Renal cortex interstitium (tissue), 15 donors: ENCODE data around the gene ASNSD1. TPM values are rescaled to one million over a fixed set of nuclear protein-coding genes. Genes with fewer than 3 reads are reported as not detected.

Experiments
- DNase-seq, 11 donors: peaks; one replicate each; pipeline ENCODE4 v3.0.0-alpha.2; 2013; ENCODE audit warnings: low read depth in 9 of 11, low spot score in 4 of 11; ENCODE audit errors: extremely low read depth in 1 of 11
- long read RNA-seq, 16 experiments: transcript quantifications; one replicate each; lab custom pipeline, GENCODE V29; 2026
- polyA plus RNA-seq, 3 donors: library from polyadenylated mRNA; unstranded; fragments of 120-200 nt; gene quantifications; one replicate each; pipeline ENCODE4 v1.2.1, GENCODE V29; 2013; ENCODE audit not compliant: insufficient read length in 3 of 3

ASNSD1 gene
- polyA plus RNA-seq: 10 to 100 TPM; 54.6 to 65.8 (median 58.5) TPM
- long read RNA-seq, donor 1, transcript ASNSD1-201 (6 exons, 2,450 nt): major isoform, 13 of 17 reads
- long read RNA-seq, donor 1, partial matches to known transcripts: 0 of 17 reads
- long read RNA-seq, donor 1, other reads (novel, unspliced or antisense): 0 of 17 reads
- long read RNA-seq, donor 2, transcript ASNSD1-201 (6 exons, 2,450 nt): major isoform, 5 of 15 reads
- long read RNA-seq, donor 2, partial matches to known transcripts: 6 of 15 reads
- long read RNA-seq, donor 2, other reads (novel, unspliced or antisense): 0 of 15 reads
- long read RNA-seq, donor 3, transcript ASNSD1-209 (4 exons, 581 nt): minor isoform, 8 of 48 reads
- long read RNA-seq, donor 3, transcript ASNSD1-201 (6 exons, 2,450 nt): major isoform, 21 of 48 reads
- long read RNA-seq, donor 3, partial matches to known transcripts: 9 of 48 reads
- long read RNA-seq, donor 3, other reads (novel, unspliced or antisense): 9 of 48 reads
- long read RNA-seq, donor 4, transcript ASNSD1-201 (6 exons, 2,450 nt): major isoform, 14 of 34 reads
- long read RNA-seq, donor 4, transcript ASNSD1-209 (4 exons, 581 nt): minor isoform, 7 of 34 reads
- long read RNA-seq, donor 4, partial matches to known transcripts: 11 of 34 reads
- long read RNA-seq, donor 4, other reads (novel, unspliced or antisense): 0 of 34 reads
- long read RNA-seq, donor 5: 0 reads
- long read RNA-seq, donor 6, transcript ASNSD1-201 (6 exons, 2,450 nt): minor isoform, 6 of 25 reads
- long read RNA-seq, donor 6, transcript ASNSD1-209 (4 exons, 581 nt): major isoform, 7 of 25 reads
- long read RNA-seq, donor 6, partial matches to known transcripts: 10 of 25 reads
- long read RNA-seq, donor 6, other reads (novel, unspliced or antisense): 0 of 25 reads
- long read RNA-seq, donor 7, transcript ASNSD1-209 (4 exons, 581 nt): minor isoform, 6 of 36 reads
- long read RNA-seq, donor 7, transcript ASNSD1-201 (6 exons, 2,450 nt): major isoform, 12 of 36 reads
- long read RNA-seq, donor 7, partial matches to known transcripts: 18 of 36 reads
- long read RNA-seq, donor 7, other reads (novel, unspliced or antisense): 0 of 36 reads
- long read RNA-seq, donor 8, transcript ASNSD1-201 (6 exons, 2,450 nt): major isoform, 17 of 51 reads
- long read RNA-seq, donor 8, transcript ASNSD1-209 (4 exons, 581 nt): minor isoform, 13 of 51 reads
- long read RNA-seq, donor 8, partial matches to known transcripts: 19 of 51 reads
- long read RNA-seq, donor 8, other reads (novel, unspliced or antisense): 0 of 51 reads
- long read RNA-seq, donor 9, transcript ASNSD1-201 (6 exons, 2,450 nt): major isoform, 10 of 29 reads
- long read RNA-seq, donor 9, transcript ASNSD1-209 (4 exons, 581 nt): minor isoform, 5 of 29 reads
- long read RNA-seq, donor 9, partial matches to known transcripts: 14 of 29 reads
- long read RNA-seq, donor 9, other reads (novel, unspliced or antisense): 0 of 29 reads
- long read RNA-seq, donor 10, transcript ASNSD1-201 (6 exons, 2,450 nt): minor isoform, 7 of 32 reads
- long read RNA-seq, donor 10, transcript ASNSD1-209 (4 exons, 581 nt): major isoform, 9 of 32 reads
- long read RNA-seq, donor 10, partial matches to known transcripts: 15 of 32 reads
- long read RNA-seq, donor 10, other reads (novel, unspliced or antisense): 0 of 32 reads
- long read RNA-seq, donor 11, transcript ASNSD1-201 (6 exons, 2,450 nt): major isoform, 12 of 25 reads
- long read RNA-seq, donor 11, partial matches to known transcripts: 9 of 25 reads
- long read RNA-seq, donor 11, other reads (novel, unspliced or antisense): 0 of 25 reads
- long read RNA-seq, donor 12, partial matches to known transcripts: 0 of 4 reads
- long read RNA-seq, donor 12, other reads (novel, unspliced or antisense): 0 of 4 reads
- long read RNA-seq, donor 13, transcript ASNSD1-201 (6 exons, 2,450 nt): major isoform, 19 of 55 reads
- long read RNA-seq, donor 13, partial matches to known transcripts: 22 of 55 reads
- long read RNA-seq, donor 13, other reads (novel, unspliced or antisense): 5 of 55 reads
- long read RNA-seq, donor 14, transcript ASNSD1-201 (6 exons, 2,450 nt): major isoform, 8 of 19 reads
- long read RNA-seq, donor 14, partial matches to known transcripts: 8 of 19 reads
- long read RNA-seq, donor 14, other reads (novel, unspliced or antisense): 0 of 19 reads
- long read RNA-seq, donor 15, partial matches to known transcripts: 0 of 7 reads
- long read RNA-seq, donor 15, other reads (novel, unspliced or antisense): 0 of 7 reads
- long read RNA-seq, donor 16, transcript ASNSD1-201 (6 exons, 2,450 nt): major isoform, 25 of 90 reads
- long read RNA-seq, donor 16, transcript ASNSD1-209 (4 exons, 581 nt): minor isoform, 16 of 90 reads
- long read RNA-seq, donor 16, partial matches to known transcripts: 49 of 90 reads
- long read RNA-seq, donor 16, other reads (novel, unspliced or antisense): 0 of 90 reads

GRCh38 chr2:189661148-189661956 lies at the start of gene ASNSD1:
ASNSD1 (plus strand) TSS chr2:189661459; CDS start chr2:189666133, 4,674 bp downstream.
- peak; percentile 97 to 100 (median 99) for DNase-seq

DNA sequence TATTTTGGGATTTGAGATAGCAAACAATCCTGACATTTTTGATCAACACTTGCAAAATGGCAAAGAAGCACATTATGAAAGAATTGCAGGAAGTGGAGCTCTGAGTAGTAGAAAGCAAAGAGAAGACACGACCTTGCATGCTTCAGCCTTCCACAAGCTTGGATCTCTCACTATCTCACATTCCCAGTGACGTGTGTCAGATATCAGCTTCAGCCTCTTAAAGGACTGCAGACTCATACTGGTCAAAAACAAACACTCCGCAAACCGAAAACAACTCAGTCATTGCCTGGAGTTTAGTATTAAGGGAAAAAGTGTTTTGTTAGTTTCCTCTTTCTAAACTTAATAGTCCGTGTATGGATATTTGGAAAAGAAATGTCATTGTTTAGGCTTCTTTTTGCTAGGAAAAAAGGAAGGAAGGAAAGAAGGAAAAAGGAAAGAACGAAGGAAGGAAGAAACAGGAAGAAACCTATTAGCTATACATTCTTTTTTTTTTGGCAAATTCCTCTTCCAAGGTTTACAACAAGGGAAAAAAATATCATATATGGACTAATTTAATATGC lies 48.1 kb upstream of the ASNSD1 start:
- DNase-seq: peak in 9 of 11 donors; percentile 15 to 48 (median 29)

- no peak for DNase-seq
These were observed 47.4 kb upstream of the ASNSD1 start for GRCh38 chr2:189613650-189614420.

DNA sequence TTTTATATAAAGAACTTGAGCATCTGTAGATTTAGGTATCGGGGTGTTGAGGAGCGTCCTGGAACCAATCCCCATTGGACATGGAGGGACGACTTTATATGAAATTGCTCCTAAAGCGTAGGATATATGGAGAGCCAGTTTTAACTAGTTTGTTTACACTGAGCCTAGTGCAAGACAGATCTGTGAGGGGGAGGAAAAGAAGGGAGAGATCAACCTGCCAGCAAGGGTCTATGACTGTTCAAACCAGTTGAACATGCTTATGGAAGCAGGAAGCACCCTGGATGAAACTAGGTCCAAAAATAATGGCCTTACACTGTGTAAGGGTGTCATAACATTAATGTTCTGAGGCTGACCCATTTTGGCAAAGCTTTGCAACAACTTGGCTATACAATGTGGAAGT lies 46.7 kb upstream of the ASNSD1 start:
- no peak for DNase-seq

DNA sequence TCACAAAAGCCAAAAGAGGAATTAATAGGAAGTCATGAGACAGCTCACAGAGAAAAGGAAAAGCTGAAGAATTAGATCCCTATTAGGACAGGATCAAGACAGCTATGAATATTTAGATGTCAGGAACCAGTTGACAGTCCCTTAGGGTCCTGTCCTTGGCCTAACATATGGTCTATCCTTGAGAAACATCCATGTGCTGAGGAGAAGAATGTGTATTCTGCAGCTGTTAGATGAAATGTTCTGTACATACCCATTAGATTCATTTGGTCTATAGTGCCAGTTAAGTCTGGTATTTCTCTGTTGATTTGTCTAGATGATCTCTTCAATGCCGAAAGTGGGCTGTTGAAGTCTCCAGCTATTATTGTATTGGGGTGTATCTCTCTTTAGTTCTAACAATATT lies 43.1 kb upstream of the ASNSD1 start:
- DNase-seq: no peak

- no peak for DNase-seq
These were observed 39.5 kb upstream of the ASNSD1 start for GRCh38 chr2:189621781-189622180.

GRCh38 chr2:189623049-189623448 lies 38.2 kb upstream of the ASNSD1 start:
- no peak for DNase-seq

GRCh38 chr2:189624648-189625355 lies 36.5 kb upstream of the ASNSD1 start:
- DNase-seq: no peak

- DNase-seq: no peak
These were observed 35.6 kb upstream of the ASNSD1 start for GRCh38 chr2:189625636-189626035.

- DNase-seq: no peak
These were observed 33.5 kb upstream of the ASNSD1 start for GRCh38 chr2:189627789-189628188.

- DNase-seq: no peak
These were observed 32.3 kb upstream of the ASNSD1 start for GRCh38 chr2:189628817-189629530.

DNA sequence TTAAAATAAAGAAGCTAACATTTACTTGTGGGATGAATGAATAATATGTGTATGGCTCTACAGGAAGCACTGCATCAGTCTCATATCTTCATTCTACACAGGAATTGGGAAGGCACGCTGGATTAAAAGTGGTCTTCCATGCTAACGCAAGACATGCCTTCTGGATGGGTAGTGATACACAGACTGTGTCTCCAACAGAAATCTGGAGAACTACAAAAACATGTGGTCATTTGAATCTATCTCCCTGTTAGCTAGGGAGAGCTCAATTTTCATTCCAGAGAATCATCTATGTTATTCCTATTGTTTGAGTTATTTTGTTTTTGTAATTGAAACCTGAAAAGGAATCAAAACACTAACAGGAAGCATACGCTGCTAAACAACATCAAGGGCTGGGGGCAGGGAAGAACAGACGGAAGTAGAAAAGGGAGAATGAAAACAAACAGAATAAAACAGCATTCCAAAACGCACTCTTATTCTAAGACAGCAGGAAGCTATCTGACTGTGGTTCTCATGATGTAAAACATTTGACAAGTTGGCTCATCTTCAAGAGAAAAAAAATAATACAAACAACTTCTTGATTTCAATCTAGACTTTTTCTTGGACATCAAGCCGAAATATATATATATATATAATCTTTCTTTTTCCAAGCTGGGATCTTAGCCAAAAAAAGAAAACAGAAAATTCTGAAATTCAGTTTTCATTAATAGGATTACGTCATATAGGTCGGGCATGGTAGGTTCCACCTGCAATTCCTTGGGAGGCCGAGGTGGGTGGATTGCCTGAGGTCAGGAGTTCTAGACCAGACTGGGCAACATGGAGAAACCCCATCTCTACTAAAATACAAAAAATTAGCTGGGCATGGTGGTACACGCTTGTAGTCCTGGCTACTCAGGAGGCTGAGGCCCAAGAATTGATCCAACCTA lies 31.5 kb upstream of the ASNSD1 start:
- peak in 10 of 11 donors; percentile 25 to 73 (median 40) for DNase-seq

- no peak for DNase-seq
These were observed 29.4 kb upstream of the ASNSD1 start for GRCh38 chr2:189631849-189632248.
